Heart left ventricle (tissue), 13 donors: ENCODE data around the gene FYB2.

Source experiments
- CTCF ChIP-seq, 12 donors: fragments of 200-600 bp; sonication (generic) in 4 of 12; IDR thresholded peaks; one replicate each; pipeline versions ENCODE4 v1.5.0 to v1.8.0; 2018 to 2022; ENCODE audit warnings: antibody characterized with exemption in 12 of 12, mild to moderate bottlenecking in 5 of 12
- POLR2A ChIP-seq, 2 donors: fragments of 450-650 bp; IDR thresholded peaks; one replicate each; pipeline ENCODE4 v1.6.1; 2017; ENCODE audit warnings: antibody characterized with exemption in 2 of 2, mild to moderate bottlenecking in 2 of 2, moderate library complexity in 2 of 2
- donor health status: ischemic (EF 13 %, LVEDD 7.1; RV severe dilation, severe dysfunction).
- donor health status: DM: no; HTN: yes; CAD: no.
- donor health status: DM: no; HTN: no; CAD: no.
- donor health status: ischemic (EF 25% LVEDD 6.9; RV normal size, moderate dysfunction).
- donor health status: ischemic (EF 25% LVEDD 5.7; RV mildly dilated, moderate dysfunction).
- donor health status: ischemic (EF 35%, LVEDD 5.7; RV mildly dilated, moderate dysfunction).
- donor health status: nonischemic (EF 11% LVEDD 7.7; RV severe dilation, severe dysfunction).
- donor health status: DM: yes; HTN: yes; CAD: no.
- donor health status: PGD.
- donor health status: ischemic (EF 29% LVEDD 5.4; RV normal size, mild dysfunction).
- donor health status: nonischemic (EF 23%, LVEDD 6.1; RV moderate dilation, normal function).

DNA sequence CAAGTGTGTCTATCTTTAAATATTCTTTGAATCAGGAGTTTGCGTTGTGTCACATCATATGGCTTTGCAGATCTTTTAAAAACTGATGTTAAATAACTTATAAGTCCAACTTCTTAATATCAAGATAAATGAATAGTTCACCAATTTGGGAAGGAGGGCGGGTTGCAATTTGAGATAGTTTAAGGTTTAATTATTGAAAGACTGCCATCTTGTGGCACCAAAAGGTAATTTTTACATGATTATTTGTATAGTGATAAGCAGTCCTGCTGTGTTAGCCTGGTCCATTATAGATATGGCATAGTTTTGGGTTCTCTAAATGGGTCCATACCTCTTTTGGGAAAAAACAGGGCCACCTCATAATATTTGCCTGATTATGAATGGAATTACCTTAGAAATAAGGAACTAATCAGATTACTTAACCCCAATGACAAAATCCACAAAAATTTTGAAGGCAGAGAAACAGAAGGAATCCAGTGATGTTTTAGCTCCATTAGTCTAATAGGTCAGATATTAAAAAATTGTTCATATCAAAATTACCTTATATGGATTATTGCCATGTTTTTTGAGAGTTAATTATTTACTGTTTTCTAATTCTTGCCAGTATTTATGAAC is 109.8 kb downstream of the FYB2 start:
- TF ChIP-seq CTCF (IDR thresholded peaks at IDR 0.05), result peak; percentile 40 to 72 (median 62)
- TF ChIP-seq POLR2A (IDR thresholded peaks at IDR 0.05), result no peak
